HepG2 (cell line): ENCODE measurements around the gene PPIA. TPM values are rescaled to one million over a fixed set of nuclear protein-coding genes. Genes with fewer than 3 reads are reported as not detected.
A peak's percentile ranks its signal among the peaks of the same experiment; 100 is the strongest.

ENCODE experiments used
- ELF4 ChIP-seq: sonication (generic); formaldehyde crosslinking; IDR thresholded peaks from 2 replicates; pipeline ENCODE4 v1.5.0; 2020; ENCODE audit warnings: missing genetic modification reagents, mild to moderate bottlenecking, moderate library complexity, borderline replicate concordance
- NCOA1 ChIP-seq: sonication (generic); formaldehyde crosslinking; IDR thresholded peaks from 2 replicates; pipeline ENCODE4 v1.9.0; 2021; ENCODE audit warnings: missing genetic modification reagents
- NCOA2 ChIP-seq: sonication (generic); formaldehyde crosslinking; IDR thresholded peaks from 2 replicates; pipeline ENCODE4 v1.8.0; 2022; ENCODE audit warnings: inconsistent platforms
- POLR2A ChIP-seq, 2 experiments: IDR thresholded peaks; 2 replicates each; pipeline ENCODE4 v1.6.1; 2011; ENCODE audit warnings: low read depth in 2 of 2, low read length in 2 of 2, mild to moderate bottlenecking in 1 of 2, moderate library complexity in 1 of 2; ENCODE audit not compliant: insufficient read depth in 1 of 2
- SP2 ChIP-seq: sonication (generic); formaldehyde crosslinking; IDR thresholded peaks from 2 replicates; pipeline ENCODE4 v1.5.1; 2020; ENCODE audit warnings: mild to moderate bottlenecking, missing genetic modification reagents
- TSC22D2 ChIP-seq: sonication (generic); formaldehyde crosslinking; IDR thresholded peaks from 2 replicates; pipeline ENCODE4 v1.5.1; 2020; ENCODE audit warnings: missing genetic modification reagents, mild to moderate bottlenecking, borderline replicate concordance
- ZNF446 ChIP-seq: sonication (generic); formaldehyde crosslinking; IDR thresholded peaks from 2 replicates; pipeline ENCODE4 v1.5.0; 2020; ENCODE audit warnings: mild to moderate bottlenecking, missing genetic modification reagents
- ZNF484 ChIP-seq: sonication (generic); formaldehyde crosslinking; IDR thresholded peaks from 2 replicates; pipeline ENCODE4 v1.5.1; 2020; ENCODE audit warnings: mild to moderate bottlenecking, low read depth, missing genetic modification reagents, borderline replicate concordance
- ZNF567 ChIP-seq: sonication (generic); formaldehyde crosslinking; IDR thresholded peaks from 2 replicates; pipeline ENCODE4 v1.8.1; 2023; ENCODE audit warnings: mild to moderate bottlenecking, missing genetic modification reagents, borderline replicate concordance
- ZNF577 ChIP-seq: sonication (generic); formaldehyde crosslinking; IDR thresholded peaks from 2 replicates; pipeline ENCODE4 v1.4.0; 2020; ENCODE audit warnings: mild to moderate bottlenecking, low read depth, missing genetic modification reagents, borderline replicate concordance
- ZNF674 ChIP-seq: sonication (generic); formaldehyde crosslinking; IDR thresholded peaks from 2 replicates; pipeline ENCODE4 v1.5.0; 2020; ENCODE audit warnings: low read depth, mild to moderate bottlenecking, missing genetic modification reagents
- ZNF7 ChIP-seq: IDR thresholded peaks from 2 replicates; pipeline ENCODE4 v1.6.1; 2016; ENCODE audit warnings: missing biosample characterization, missing genetic modification reagents
- ZNF770 ChIP-seq: sonication (generic); formaldehyde crosslinking; IDR thresholded peaks from 2 replicates; pipeline ENCODE4 v1.5.0; 2020; ENCODE audit warnings: mild to moderate bottlenecking, missing genetic modification reagents
- ZNF788 ChIP-seq: sonication (generic); formaldehyde crosslinking; IDR thresholded peaks from 2 replicates; pipeline ENCODE4 v1.5.0; 2020; ENCODE audit warnings: mild to moderate bottlenecking, missing genetic modification reagents, borderline replicate concordance
- polyA plus RNA-seq, 8 experiments: library from polyadenylated mRNA; depleted of rRNA in 3 of 8; stranded (reverse) in 7 of 8; unstranded in 1 of 8; fragments of >200 nt; fragmentation: Illumina TruSeq in 4 of 8; extraction: Trizol in 4 of 8; gene quantifications; 2 replicates each; pipeline versions ENCODE4 v1.2.1 to v1.2.3, GENCODE V29; 2011 to 2016; ENCODE audit warnings: low read depth in 4 of 8, missing spikeins in 1 of 8, mixed read lengths in 1 of 8; ENCODE audit not compliant: insufficient read depth in 1 of 8
- total RNA-seq, 5 experiments: library from RNA; depleted of rRNA; stranded (reverse); fragments of >200 nt; fragmentation: Illumina TruSeq; extraction: Trizol; gene quantifications; 2 replicates each; pipeline ENCODE4 v1.2.3, GENCODE V29; 2016; ENCODE audit warnings: low read depth in 1 of 5
- TF ChIP-seq, protein P1 (sequence below): IDR thresholded peaks from 2 replicates; pipeline ENCODE4 v1.6.1; 2012; ENCODE audit warnings: low read length, improper control_type of control experiment
- TF ChIP-seq, protein P2 (sequence below): sonication (generic); formaldehyde crosslinking; IDR thresholded peaks from 2 replicates; pipeline ENCODE4 v1.4.0; 2020; ENCODE audit warnings: missing genetic modification reagents, borderline replicate concordance
- TF ChIP-seq, protein P3 (sequence below): fragments of 450-650 bp; IDR thresholded peaks from 2 replicates; pipeline ENCODE4 v1.6.1; 2017; ENCODE audit warnings: mild to moderate bottlenecking

The PPIA gene
- total and polyA plus RNA-seq, 2 of the 13 experiments (the other 11 are each of a cell fraction or from before 2014, with no cell fraction given): 2,268 to 3,010 TPM

- TF ChIP-seq, protein P1, sequence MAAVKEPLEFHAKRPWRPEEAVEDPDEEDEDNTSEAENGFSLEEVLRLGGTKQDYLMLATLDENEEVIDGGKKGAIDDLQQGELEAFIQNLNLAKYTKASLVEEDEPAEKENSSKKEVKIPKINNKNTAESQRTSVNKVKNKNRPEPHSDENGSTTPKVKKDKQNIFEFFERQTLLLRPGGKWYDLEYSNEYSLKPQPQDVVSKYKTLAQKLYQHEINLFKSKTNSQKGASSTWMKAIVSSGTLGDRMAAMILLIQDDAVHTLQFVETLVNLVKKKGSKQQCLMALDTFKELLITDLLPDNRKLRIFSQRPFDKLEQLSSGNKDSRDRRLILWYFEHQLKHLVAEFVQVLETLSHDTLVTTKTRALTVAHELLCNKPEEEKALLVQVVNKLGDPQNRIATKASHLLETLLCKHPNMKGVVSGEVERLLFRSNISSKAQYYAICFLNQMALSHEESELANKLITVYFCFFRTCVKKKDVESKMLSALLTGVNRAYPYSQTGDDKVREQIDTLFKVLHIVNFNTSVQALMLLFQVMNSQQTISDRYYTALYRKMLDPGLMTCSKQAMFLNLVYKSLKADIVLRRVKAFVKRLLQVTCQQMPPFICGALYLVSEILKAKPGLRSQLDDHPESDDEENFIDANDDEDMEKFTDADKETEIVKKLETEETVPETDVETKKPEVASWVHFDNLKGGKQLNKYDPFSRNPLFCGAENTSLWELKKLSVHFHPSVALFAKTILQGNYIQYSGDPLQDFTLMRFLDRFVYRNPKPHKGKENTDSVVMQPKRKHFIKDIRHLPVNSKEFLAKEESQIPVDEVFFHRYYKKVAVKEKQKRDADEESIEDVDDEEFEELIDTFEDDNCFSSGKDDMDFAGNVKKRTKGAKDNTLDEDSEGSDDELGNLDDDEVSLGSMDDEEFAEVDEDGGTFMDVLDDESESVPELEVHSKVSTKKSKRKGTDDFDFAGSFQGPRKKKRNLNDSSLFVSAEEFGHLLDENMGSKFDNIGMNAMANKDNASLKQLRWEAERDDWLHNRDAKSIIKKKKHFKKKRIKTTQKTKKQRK: no peak
- TF ChIP-seq ELF4 (CRISPR knock-in tag): no peak
- TF ChIP-seq NCOA2: no peak
- peak; percentile 43; the same call in 1 of the 2 replicates for TF ChIP-seq ZNF770
- TF ChIP-seq ZNF577 (CRISPR knock-in tag): no peak
- TF ChIP-seq SP2 (CRISPR knock-in tag): no peak
- TF ChIP-seq ZNF567 (CRISPR knock-in tag): no peak
- TF ChIP-seq ZNF7 (CRISPR knock-in tag): no peak
- no peak for TF ChIP-seq ZNF788 (CRISPR knock-in tag)
- no peak for TF ChIP-seq ZNF484 (CRISPR knock-in tag)
- no peak for TF ChIP-seq ZNF674 (CRISPR knock-in tag)
- TF ChIP-seq NCOA1: no peak
- TF ChIP-seq TSC22D2 (CRISPR knock-in tag): no peak
- TF ChIP-seq, protein P2, sequence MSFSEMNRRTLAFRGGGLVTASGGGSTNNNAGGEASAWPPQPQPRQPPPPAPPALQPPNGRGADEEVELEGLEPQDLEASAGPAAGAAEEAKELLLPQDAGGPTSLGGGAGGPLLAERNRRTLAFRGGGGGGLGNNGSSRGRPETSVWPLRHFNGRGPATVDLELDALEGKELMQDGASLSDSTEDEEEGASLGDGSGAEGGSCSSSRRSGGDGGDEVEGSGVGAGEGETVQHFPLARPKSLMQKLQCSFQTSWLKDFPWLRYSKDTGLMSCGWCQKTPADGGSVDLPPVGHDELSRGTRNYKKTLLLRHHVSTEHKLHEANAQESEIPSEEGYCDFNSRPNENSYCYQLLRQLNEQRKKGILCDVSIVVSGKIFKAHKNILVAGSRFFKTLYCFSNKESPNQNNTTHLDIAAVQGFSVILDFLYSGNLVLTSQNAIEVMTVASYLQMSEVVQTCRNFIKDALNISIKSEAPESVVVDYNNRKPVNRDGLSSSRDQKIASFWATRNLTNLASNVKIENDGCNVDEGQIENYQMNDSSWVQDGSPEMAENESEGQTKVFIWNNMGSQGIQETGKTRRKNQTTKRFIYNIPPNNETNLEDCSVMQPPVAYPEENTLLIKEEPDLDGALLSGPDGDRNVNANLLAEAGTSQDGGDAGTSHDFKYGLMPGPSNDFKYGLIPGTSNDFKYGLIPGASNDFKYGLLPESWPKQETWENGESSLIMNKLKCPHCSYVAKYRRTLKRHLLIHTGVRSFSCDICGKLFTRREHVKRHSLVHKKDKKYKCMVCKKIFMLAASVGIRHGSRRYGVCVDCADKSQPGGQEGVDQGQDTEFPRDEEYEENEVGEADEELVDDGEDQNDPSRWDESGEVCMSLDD (CRISPR knock-in tag): no peak
- TF ChIP-seq, protein P3, sequence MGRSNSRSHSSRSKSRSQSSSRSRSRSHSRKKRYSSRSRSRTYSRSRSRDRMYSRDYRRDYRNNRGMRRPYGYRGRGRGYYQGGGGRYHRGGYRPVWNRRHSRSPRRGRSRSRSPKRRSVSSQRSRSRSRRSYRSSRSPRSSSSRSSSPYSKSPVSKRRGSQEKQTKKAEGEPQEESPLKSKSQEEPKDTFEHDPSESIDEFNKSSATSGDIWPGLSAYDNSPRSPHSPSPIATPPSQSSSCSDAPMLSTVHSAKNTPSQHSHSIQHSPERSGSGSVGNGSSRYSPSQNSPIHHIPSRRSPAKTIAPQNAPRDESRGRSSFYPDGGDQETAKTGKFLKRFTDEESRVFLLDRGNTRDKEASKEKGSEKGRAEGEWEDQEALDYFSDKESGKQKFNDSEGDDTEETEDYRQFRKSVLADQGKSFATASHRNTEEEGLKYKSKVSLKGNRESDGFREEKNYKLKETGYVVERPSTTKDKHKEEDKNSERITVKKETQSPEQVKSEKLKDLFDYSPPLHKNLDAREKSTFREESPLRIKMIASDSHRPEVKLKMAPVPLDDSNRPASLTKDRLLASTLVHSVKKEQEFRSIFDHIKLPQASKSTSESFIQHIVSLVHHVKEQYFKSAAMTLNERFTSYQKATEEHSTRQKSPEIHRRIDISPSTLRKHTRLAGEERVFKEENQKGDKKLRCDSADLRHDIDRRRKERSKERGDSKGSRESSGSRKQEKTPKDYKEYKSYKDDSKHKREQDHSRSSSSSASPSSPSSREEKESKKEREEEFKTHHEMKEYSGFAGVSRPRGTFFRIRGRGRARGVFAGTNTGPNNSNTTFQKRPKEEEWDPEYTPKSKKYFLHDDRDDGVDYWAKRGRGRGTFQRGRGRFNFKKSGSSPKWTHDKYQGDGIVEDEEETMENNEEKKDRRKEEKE: no peak
- TF ChIP-seq ZNF446: no peak
- TF ChIP-seq POLR2A (IDR thresholded peaks at IDR 0.05; ENCODE audit: insufficient read depth in 1 of 2, low read depth in 2 of 2, low read length in 2 of 2): no peak; a peak in 1 of 4 replicates
Measured at GRCh38 chr7:44847509-44847919, 51.0 kb downstream of the PPIA start (continued).
